ENCODE data around the gene B3GNT8. TPM values are rescaled to one million over a fixed set of nuclear protein-coding genes. Genes with fewer than 3 reads are reported as not detected.

The B3GNT8 gene
- total RNA-seq, 5 donors from 2014 or later (not counting 1 experiment from before 2014, with no cell fraction given), result 0.76 to 5.0 (median 1.3) TPM

- WGBS (ENCODE audit: insufficient coverage), result 73% methylated on average over 2 of the region's 7 CpGs
- Mint-ChIP-seq H3K4me3 (peak overlapping the region in 2 of 3 donors; percentile 25 to 46), H3K27me3 (peaks cover 11 to 13% of the 10 kb centered on the region in 2 donors), H3K36me3 (no peaks in the 10 kb centered on the region), H3K4me1 (peaks cover 15 to 34% (median 28%) of the 10 kb centered on the region in 3 donors), H3K27ac (no peak overlapping the region), H3K9me3 (no peaks in the 10 kb centered on the region)
- H3K4me3 ChIP-seq (ENCODE audit: control insufficient read depth in 1 of 2, extremely low read depth in 1 of 2, low read length in 1 of 2), result no peak overlapping the region
- H3K9me3 ChIP-seq, result no peaks in the 10 kb centered on the region
- H3K36me3 ChIP-seq (ENCODE audit: control insufficient read depth in 2 of 2, extremely low read depth in 1 of 2, insufficient read depth in 1 of 2, low read length in 1 of 2), result no peaks in the 10 kb centered on the region
- H3K4me1 ChIP-seq (ENCODE audit: control insufficient read depth in 1 of 2, extremely low read depth in 1 of 2, insufficient read depth in 2 of 2, low read length in 2 of 2), result peaks cover 2% of the 10 kb centered on the region in 2 experiments
- ChIA-PET POLR2A (interaction anchor here (0.6 to 1.1 kb wide), 4 partner anchors 75 to 1198 kb away, joined by 3 to 4 read pairs (median 3); no protein-coding TSS in a partner anchor), CTCF (interaction anchor here (0.9 to 1.5 kb wide), 2 partner anchors 9 to 98 kb away, joined by 3 to 4 read pairs; no protein-coding TSS in a partner anchor)
- H3K27me3 ChIP-seq (replicated peaks in 1 of 2; ENCODE audit: control insufficient read depth in 2 of 2, extremely low read depth in 1 of 2, insufficient read depth in 2 of 2, low read length in 1 of 2), result peaks cover 0 to 2% of the 10 kb centered on the region in 2 experiments
- ATAC-seq (replicated peaks in 1 of 4) (no peak), DNase-seq (no peak)
- no peak overlapping the region for H3K27ac ChIP-seq (ENCODE audit: low read length)
Observed at GRCh38 chr19:41456342-41456918, 29.3 kb upstream of the B3GNT8 start.

DNA sequence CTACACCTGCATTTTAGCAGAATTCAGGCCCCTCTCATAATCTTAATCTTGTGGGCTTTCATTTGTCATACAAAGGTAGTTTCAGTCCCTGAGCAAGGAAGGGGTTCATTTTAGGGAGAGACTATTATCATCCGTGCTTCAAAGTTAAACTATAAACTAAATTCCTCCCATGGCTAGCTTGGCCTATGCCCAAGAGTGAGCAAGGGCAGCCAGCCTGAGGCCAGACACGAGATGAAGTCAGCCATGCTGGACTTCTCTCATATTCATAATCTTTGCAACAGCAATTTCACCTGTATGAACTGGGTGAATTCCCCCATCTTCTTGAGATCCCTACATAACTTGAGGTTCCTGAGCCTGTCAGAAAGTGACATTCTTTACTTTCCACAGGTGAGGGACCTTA is 28.8 kb upstream of the B3GNT8 start:
- ATAC-seq (replicated peaks in 1 of 4), result no peak
- POLR2A ChIA-PET, result interaction anchor here in 1 of 2 donors (0.6 kb wide), 2 partner anchors 117 to 1198 kb away, joined by 3 read pairs; no protein-coding TSS in a partner anchor

DNA sequence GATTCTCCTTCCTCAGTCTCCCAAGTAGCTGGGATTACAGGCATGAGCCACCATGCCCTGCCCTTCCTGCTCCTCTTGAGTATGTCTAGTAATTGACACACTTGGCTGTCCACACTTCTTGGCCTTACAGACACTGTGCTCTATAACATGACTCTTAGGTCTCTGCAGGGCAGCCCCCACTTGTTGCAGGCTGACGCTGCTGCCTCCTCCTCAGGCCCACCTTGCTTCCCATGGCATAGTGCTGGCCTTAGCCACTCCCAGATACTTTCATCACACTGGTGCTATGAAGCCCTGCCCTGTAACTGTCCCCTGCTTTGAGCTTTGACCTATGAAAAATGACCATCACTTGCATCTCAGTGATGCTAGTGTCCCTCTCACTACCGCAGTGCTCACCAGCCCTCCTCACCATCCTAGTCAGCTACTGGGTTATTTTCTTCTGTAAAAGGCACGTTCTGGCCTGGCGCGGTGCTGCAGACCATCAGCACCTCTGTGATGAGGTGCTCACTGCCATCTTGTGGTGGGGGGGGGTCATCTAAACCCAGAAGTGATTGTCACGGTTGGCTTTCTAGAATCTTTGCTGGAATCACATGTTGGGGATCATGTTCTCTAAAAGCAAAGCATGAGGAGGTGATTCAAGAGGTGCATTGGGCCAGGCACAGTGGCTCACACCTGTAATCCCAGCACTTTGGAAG is 25.6 kb upstream of the B3GNT8 start:
- Mint-ChIP-seq H3K4me3 (no peak overlapping the region), H3K27ac (no peak overlapping the region), H3K36me3 (no peaks in the 10 kb centered on the region), H3K4me1 (peaks cover 16 to 36% (median 32%) of the 10 kb centered on the region in 3 donors), H3K27me3 (peaks cover 0 to 9% of the 10 kb centered on the region in 2 donors), H3K9me3 (no peaks in the 10 kb centered on the region)
- peaks cover 2 to 15% of the 10 kb centered on the region in 2 experiments for H3K4me1 ChIP-seq (ENCODE audit: control insufficient read depth in 1 of 2, extremely low read depth in 1 of 2, insufficient read depth in 2 of 2, low read length in 2 of 2)
- DNase-seq (no peak), ATAC-seq (replicated peaks in 1 of 4) (no peak)
- CTCF ChIA-PET, result no interaction called here
- no peaks in the 10 kb centered on the region for H3K9me3 ChIP-seq
- no peak overlapping the region for H3K4me3 ChIP-seq (ENCODE audit: control insufficient read depth in 1 of 2, extremely low read depth in 1 of 2, low read length in 1 of 2)
- H3K36me3 ChIP-seq (ENCODE audit: control insufficient read depth in 2 of 2, extremely low read depth in 1 of 2, insufficient read depth in 1 of 2, low read length in 1 of 2), result no peaks in the 10 kb centered on the region
- 93% methylated on average over 2 of the region's 6 CpGs for WGBS (ENCODE audit: insufficient coverage)
- POLR2A ChIA-PET, result no interaction called here
- peaks cover 2 to 7% of the 10 kb centered on the region in 2 experiments for H3K27me3 ChIP-seq (replicated peaks in 1 of 2; ENCODE audit: control insufficient read depth in 2 of 2, extremely low read depth in 1 of 2, insufficient read depth in 2 of 2, low read length in 1 of 2)
- H3K27ac ChIP-seq (ENCODE audit: low read length), result no peak overlapping the region

More for the DNA sequence above, 28.8 kb upstream of the B3GNT8 start:
- H3K4me1 Mint-ChIP-seq, result peaks cover 15 to 34% (median 28%) of the 10 kb centered on the region in 3 donors
- H3K27ac Mint-ChIP-seq, result no peak overlapping the region
- Histone ChIP-seq H3K4me1 (ENCODE audit: control insufficient read depth in 1 of 2, extremely low read depth in 1 of 2, insufficient read depth in 2 of 2, low read length in 2 of 2) (peaks cover 2% of the 10 kb centered on the region in 2 experiments), H3K9me3 (no peaks in the 10 kb centered on the region), H3K27ac (ENCODE audit: low read length) (no peak overlapping the region), H3K27me3 (replicated peaks in 1 of 2; ENCODE audit: control insufficient read depth in 2 of 2, extremely low read depth in 1 of 2, insufficient read depth in 2 of 2, low read length in 1 of 2) (peaks cover 0 to 2% of the 10 kb centered on the region in 2 experiments), H3K36me3 (ENCODE audit: control insufficient read depth in 2 of 2, extremely low read depth in 1 of 2, insufficient read depth in 1 of 2, low read length in 1 of 2) (no peaks in the 10 kb centered on the region), H3K4me3 (ENCODE audit: control insufficient read depth in 1 of 2, extremely low read depth in 1 of 2, low read length in 1 of 2) (no peak overlapping the region)
- H3K27me3 Mint-ChIP-seq, result peaks cover 11% of the 10 kb centered on the region in 2 donors
- no peaks in the 10 kb centered on the region for H3K9me3 Mint-ChIP-seq
- WGBS (ENCODE audit: insufficient coverage), result 90% methylated on average over 1 of the region's 2 CpGs
- H3K4me3 Mint-ChIP-seq, result no peak overlapping the region
- no peak for DNase-seq
- H3K36me3 Mint-ChIP-seq, result no peaks in the 10 kb centered on the region
- CTCF ChIA-PET, result interaction anchor here in 1 of 2 donors (0.9 kb wide), 1 partner anchor 8 kb away, joined by 3 read pairs; no protein-coding TSS in a partner anchor

GRCh38 chr19:41449865-41450178 is 22.6 kb upstream of the B3GNT8 start:
- Histone ChIP-seq H3K4me1 (ENCODE audit: control insufficient read depth in 1 of 2, extremely low read depth in 1 of 2, insufficient read depth in 2 of 2, low read length in 2 of 2) (peaks cover 0 to 14% of the 10 kb centered on the region in 2 experiments), H3K4me3 (ENCODE audit: control insufficient read depth in 1 of 2, extremely low read depth in 1 of 2, low read length in 1 of 2) (no peak overlapping the region), H3K27ac (ENCODE audit: low read length) (no peak overlapping the region), H3K9me3 (no peaks in the 10 kb centered on the region), H3K27me3 (replicated peaks in 1 of 2; ENCODE audit: control insufficient read depth in 2 of 2, extremely low read depth in 1 of 2, insufficient read depth in 2 of 2, low read length in 1 of 2) (peaks cover 0 to 29% of the 10 kb centered on the region in 2 experiments), H3K36me3 (ENCODE audit: control insufficient read depth in 2 of 2, extremely low read depth in 1 of 2, insufficient read depth in 1 of 2, low read length in 1 of 2) (no peaks in the 10 kb centered on the region)
- DNase-seq (no peak), ATAC-seq (replicated peaks in 1 of 4) (peak in 1 of 4 experiments; percentile 16)
- POLR2A ChIA-PET, result no interaction called here
- H3K4me1 Mint-ChIP-seq, result peaks cover 5 to 20% (median 13%) of the 10 kb centered on the region in 3 donors
- H3K27ac Mint-ChIP-seq, result no peak overlapping the region
- no CpG with 5 or more reads among the region's 3 CpGs for WGBS (ENCODE audit: insufficient coverage)
- H3K27me3 Mint-ChIP-seq, result peaks cover 0 to 20% of the 10 kb centered on the region in 2 donors
- CTCF ChIA-PET, result interaction anchor here (0.7 to 2.7 kb wide), 4 partner anchors 82 to 1075 kb away, joined by 3 to 11 read pairs (median 9); no protein-coding TSS in a partner anchor
- no peaks in the 10 kb centered on the region for H3K9me3 Mint-ChIP-seq
- H3K36me3 Mint-ChIP-seq, result no peaks in the 10 kb centered on the region
- peak overlapping the region in 1 of 3 donors; percentile 68 for H3K4me3 Mint-ChIP-seq

DNA sequence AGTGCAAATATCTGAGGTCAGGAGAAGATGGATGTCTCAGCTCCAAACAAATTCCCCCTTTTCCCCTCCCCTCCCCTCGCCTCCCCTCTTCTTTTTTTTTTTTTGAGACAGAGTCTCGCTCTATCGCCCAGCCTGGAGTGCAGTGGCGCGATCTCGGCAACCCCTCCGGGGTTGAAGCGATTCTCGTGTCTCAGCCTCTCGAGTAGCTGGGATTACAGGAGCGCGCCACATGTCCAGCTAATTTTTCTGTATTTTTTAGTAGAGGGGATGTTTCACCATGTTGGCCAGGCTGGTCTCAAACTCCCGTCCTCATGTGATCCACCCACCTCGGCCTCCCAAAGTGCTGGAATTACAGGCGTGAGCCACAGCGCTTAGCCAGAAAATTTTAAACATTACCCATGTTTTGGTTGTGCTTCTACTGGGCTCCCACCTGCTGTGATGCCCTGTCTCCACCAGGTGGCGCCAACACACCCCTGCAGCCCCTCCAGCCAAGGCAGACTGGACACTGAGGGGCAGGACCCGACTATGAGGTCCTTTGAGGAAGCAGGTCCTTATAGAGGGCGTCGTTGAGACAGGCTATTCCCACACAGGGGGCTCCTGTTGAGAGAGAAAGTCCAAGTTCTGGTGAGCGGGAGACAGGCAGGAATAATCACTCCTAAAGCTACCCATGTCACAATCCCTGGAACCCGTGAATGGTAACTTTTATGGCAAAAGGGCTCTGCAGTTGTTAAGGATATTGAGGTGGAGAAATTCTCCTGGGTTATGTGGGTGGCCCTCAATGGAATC is 22.1 kb upstream of the B3GNT8 start:
- Histone ChIP-seq H3K4me1 (ENCODE audit: control insufficient read depth in 1 of 2, extremely low read depth in 1 of 2, insufficient read depth in 2 of 2, low read length in 2 of 2) (peaks cover 0 to 14% of the 10 kb centered on the region in 2 experiments), H3K4me3 (ENCODE audit: control insufficient read depth in 1 of 2, extremely low read depth in 1 of 2, low read length in 1 of 2) (no peak overlapping the region), H3K27ac (ENCODE audit: low read length) (no peak overlapping the region), H3K9me3 (no peaks in the 10 kb centered on the region), H3K27me3 (replicated peaks in 1 of 2; ENCODE audit: control insufficient read depth in 2 of 2, extremely low read depth in 1 of 2, insufficient read depth in 2 of 2, low read length in 1 of 2) (peaks cover 0 to 29% of the 10 kb centered on the region in 2 experiments), H3K36me3 (ENCODE audit: control insufficient read depth in 2 of 2, extremely low read depth in 1 of 2, insufficient read depth in 1 of 2, low read length in 1 of 2) (no peaks in the 10 kb centered on the region)
- H3K9me3 Mint-ChIP-seq, result no peaks in the 10 kb centered on the region
- WGBS (ENCODE audit: insufficient coverage), result 0% methylated on average over 5 of the region's 22 CpGs
- ATAC-seq (replicated peaks in 1 of 4) (peak; percentile 86 to 90 (median 88)), DNase-seq (peak in 34 of 35 experiments; percentile 25 to 82 (median 56))
- POLR2A ChIA-PET, result interaction anchor here in 1 of 2 donors (0.6 kb wide), 2 partner anchors 10 to 99 kb away, joined by 3 to 7 read pairs; no protein-coding TSS in a partner anchor
- peak overlapping the region; percentile 68 to 70 (median 68) for H3K4me3 Mint-ChIP-seq
- H3K36me3 Mint-ChIP-seq, result no peaks in the 10 kb centered on the region
- H3K4me1 Mint-ChIP-seq, result peaks cover 5 to 20% (median 13%) of the 10 kb centered on the region in 3 donors
- no peak overlapping the region for H3K27ac Mint-ChIP-seq
- peaks cover 0 to 20% of the 10 kb centered on the region in 2 donors for H3K27me3 Mint-ChIP-seq
- CTCF ChIA-PET, result interaction anchor here (0.6 to 2.7 kb wide), 19 partner anchors 8 to 1075 kb away, joined by 3 to 11 read pairs (median 4); partner anchors contain the start of genes B9D2 (in 1 of the 2) and CEACAM21 (in 1 of the 2)

Data from T-cell (primary cell).